Effector memory CD4-positive, alpha-beta T cell (primary cell): ENCODE data around the gene DDX24.

ENCODE experiments used
- DNase-seq, 3 donors: peaks; one replicate each; pipeline ENCODE4 v3.0.0-alpha.2; 2020
- H3K27ac ChIP-seq: 2 replicates; pipeline ENCODE4 v1.7.0; 2013; ENCODE audit warnings: mild to moderate bottlenecking, low read length, moderate library complexity; ENCODE audit not compliant: insufficient read depth, poor library complexity, severe bottlenecking
- H3K27me3 ChIP-seq: replicated peaks from 2 replicates; pipeline ENCODE4 v1.7.0; 2013; ENCODE audit warnings: mild to moderate bottlenecking, low read length; ENCODE audit not compliant: insufficient read depth, control insufficient read depth, poor library complexity, severe bottlenecking
- H3K36me3 ChIP-seq: 2 replicates; pipeline ENCODE4 v1.7.0; 2013; ENCODE audit warnings: mild to moderate bottlenecking, low read length, moderate library complexity; ENCODE audit not compliant: control insufficient read depth, insufficient read depth
- H3K4me1 ChIP-seq: 2 replicates; pipeline ENCODE4 v1.7.0; 2013; ENCODE audit warnings: low read length, mild to moderate bottlenecking; ENCODE audit not compliant: control insufficient read depth, insufficient read depth, poor library complexity, severe bottlenecking
- H3K4me3 ChIP-seq: 2 replicates; pipeline ENCODE4 v1.7.0; 2013; ENCODE audit warnings: low read length, low read depth, mild to moderate bottlenecking; ENCODE audit not compliant: insufficient read depth, poor library complexity, severe bottlenecking
- H3K9me3 ChIP-seq: 2 replicates; pipeline ENCODE4 v1.7.0; 2013; ENCODE audit warnings: mild to moderate bottlenecking, low read length, moderate library complexity; ENCODE audit not compliant: control insufficient read depth

Gene DDX24

GRCh38 chr14:94104731-94105130, 23.7 kb upstream of the DDX24 start:
- Histone ChIP-seq H3K4me3 (no peak overlapping the region), H3K27me3 (no peaks in the 10 kb centered on the region), H3K36me3 (no peaks in the 10 kb centered on the region), H3K27ac (no peak overlapping the region), H3K9me3 (no peaks in the 10 kb centered on the region), H3K4me1 (no peaks in the 10 kb centered on the region)
- DNase-seq, result no peak

GRCh38 chr14:94103554-94104150, 22.6 kb upstream of the DDX24 start:
- no peak for DNase-seq
- no peaks in the 10 kb centered on the region for H3K27me3 ChIP-seq
- H3K36me3 ChIP-seq, result no peaks in the 10 kb centered on the region
- no peak overlapping the region for H3K4me3 ChIP-seq
- H3K4me1 ChIP-seq, result no peaks in the 10 kb centered on the region
- no peaks in the 10 kb centered on the region for H3K9me3 ChIP-seq
- H3K27ac ChIP-seq, result no peak overlapping the region

GRCh38 chr14:94102768-94103482, 21.9 kb upstream of the DDX24 start:
- Histone ChIP-seq H3K27me3 (no peaks in the 10 kb centered on the region), H3K4me3 (no peak overlapping the region), H3K27ac (no peak overlapping the region), H3K9me3 (no peaks in the 10 kb centered on the region), H3K36me3 (no peaks in the 10 kb centered on the region), H3K4me1 (no peaks in the 10 kb centered on the region)
- DNase-seq, result no peak

GRCh38 chr14:94101748-94102147, 20.7 kb upstream of the DDX24 start:
- no peaks in the 10 kb centered on the region for H3K36me3 ChIP-seq
- H3K9me3 ChIP-seq, result no peaks in the 10 kb centered on the region
- H3K4me3 ChIP-seq, result no peak overlapping the region
- H3K27ac ChIP-seq, result no peak overlapping the region
- H3K27me3 ChIP-seq, result no peaks in the 10 kb centered on the region
- no peak for DNase-seq
- no peaks in the 10 kb centered on the region for H3K4me1 ChIP-seq

GRCh38 chr14:94100847-94101246, 19.8 kb upstream of the DDX24 start:
- no peak for DNase-seq
- Histone ChIP-seq H3K4me3 (no peak overlapping the region), H3K4me1 (no peaks in the 10 kb centered on the region), H3K27me3 (no peaks in the 10 kb centered on the region), H3K9me3 (no peaks in the 10 kb centered on the region), H3K36me3 (no peaks in the 10 kb centered on the region), H3K27ac (no peak overlapping the region)

GRCh38 chr14:94099006-94099405, 18.0 kb upstream of the DDX24 start:
- H3K27ac ChIP-seq, result no peak overlapping the region
- H3K36me3 ChIP-seq, result no peaks in the 10 kb centered on the region
- H3K4me1 ChIP-seq, result no peaks in the 10 kb centered on the region
- DNase-seq, result no peak
- H3K4me3 ChIP-seq, result no peak overlapping the region
- no peaks in the 10 kb centered on the region for H3K27me3 ChIP-seq
- no peaks in the 10 kb centered on the region for H3K9me3 ChIP-seq

- H3K27me3 ChIP-seq, result no peaks in the 10 kb centered on the region
- H3K4me1 ChIP-seq, result no peaks in the 10 kb centered on the region
- H3K27ac ChIP-seq, result no peak overlapping the region
- no peak overlapping the region for H3K4me3 ChIP-seq
- no peaks in the 10 kb centered on the region for H3K9me3 ChIP-seq
- DNase-seq, result no peak
- no peaks in the 10 kb centered on the region for H3K36me3 ChIP-seq
Measured at GRCh38 chr14:94098326-94098992, 17.5 kb upstream of the DDX24 start.

- no peak for DNase-seq
- no peak overlapping the region for H3K27ac ChIP-seq
- no peaks in the 10 kb centered on the region for H3K36me3 ChIP-seq
- H3K9me3 ChIP-seq, result no peaks in the 10 kb centered on the region
- H3K4me3 ChIP-seq, result no peak overlapping the region
- H3K27me3 ChIP-seq, result no peaks in the 10 kb centered on the region
- no peaks in the 10 kb centered on the region for H3K4me1 ChIP-seq
Measured at GRCh38 chr14:94097091-94097490, 16.1 kb upstream of the DDX24 start.

GRCh38 chr14:94093418-94093817, 12.4 kb upstream of the DDX24 start:
- no peak for DNase-seq
- Histone ChIP-seq H3K9me3 (no peaks in the 10 kb centered on the region), H3K27ac (no peak overlapping the region), H3K4me3 (no peak overlapping the region), H3K36me3 (no peaks in the 10 kb centered on the region), H3K4me1 (no peaks in the 10 kb centered on the region), H3K27me3 (no peaks in the 10 kb centered on the region)

GRCh38 chr14:94089479-94089878, 8.5 kb upstream of the DDX24 start:
- no peaks in the 10 kb centered on the region for H3K36me3 ChIP-seq
- no peak for DNase-seq
- H3K4me1 ChIP-seq, result no peaks in the 10 kb centered on the region
- no peak overlapping the region for H3K27ac ChIP-seq
- H3K27me3 ChIP-seq, result no peaks in the 10 kb centered on the region
- no peak overlapping the region for H3K4me3 ChIP-seq
- no peaks in the 10 kb centered on the region for H3K9me3 ChIP-seq
